Coronary artery (tissue), 2 donors: ENCODE data around the gene FOXP1.
A peak's percentile ranks its signal among the peaks of the same experiment; 100 is the strongest.

Source experiments
- DNase-seq: peaks from one replicate; pipeline ENCODE4 v3.0.0-alpha.2; 2017; ENCODE audit warnings: low spot score
- H3K27ac ChIP-seq, 2 donors: fragments of 200-600 bp; sonication (generic); one replicate each; pipeline ENCODE4 v1.5.1; 2016 to 2019
- H3K4me3 ChIP-seq: fragments of 200-600 bp; sonication (generic); 2 replicates; pipeline ENCODE4 v1.5.1; 2016; ENCODE audit warnings: mild to moderate bottlenecking, moderate library complexity
- TF ChIP-seq, protein P1 (sequence below): fragments of 200-600 bp; sonication (generic); IDR thresholded peaks from one replicate; pipeline ENCODE4 v1.5.1; 2019; ENCODE audit warnings: antibody characterized with exemption

FOXP1 gene

GRCh38 chr3:71066356-71066755 is 517.2 kb downstream of the FOXP1 start:
- Histone ChIP-seq H3K4me3 (peak overlapping the region; percentile 84), H3K27ac (peak overlapping the region; percentile 96 to 98)
- DNase-seq = no peak
- TF ChIP-seq, protein P1, sequence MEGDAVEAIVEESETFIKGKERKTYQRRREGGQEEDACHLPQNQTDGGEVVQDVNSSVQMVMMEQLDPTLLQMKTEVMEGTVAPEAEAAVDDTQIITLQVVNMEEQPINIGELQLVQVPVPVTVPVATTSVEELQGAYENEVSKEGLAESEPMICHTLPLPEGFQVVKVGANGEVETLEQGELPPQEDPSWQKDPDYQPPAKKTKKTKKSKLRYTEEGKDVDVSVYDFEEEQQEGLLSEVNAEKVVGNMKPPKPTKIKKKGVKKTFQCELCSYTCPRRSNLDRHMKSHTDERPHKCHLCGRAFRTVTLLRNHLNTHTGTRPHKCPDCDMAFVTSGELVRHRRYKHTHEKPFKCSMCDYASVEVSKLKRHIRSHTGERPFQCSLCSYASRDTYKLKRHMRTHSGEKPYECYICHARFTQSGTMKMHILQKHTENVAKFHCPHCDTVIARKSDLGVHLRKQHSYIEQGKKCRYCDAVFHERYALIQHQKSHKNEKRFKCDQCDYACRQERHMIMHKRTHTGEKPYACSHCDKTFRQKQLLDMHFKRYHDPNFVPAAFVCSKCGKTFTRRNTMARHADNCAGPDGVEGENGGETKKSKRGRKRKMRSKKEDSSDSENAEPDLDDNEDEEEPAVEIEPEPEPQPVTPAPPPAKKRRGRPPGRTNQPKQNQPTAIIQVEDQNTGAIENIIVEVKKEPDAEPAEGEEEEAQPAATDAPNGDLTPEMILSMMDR = no peak

DNA sequence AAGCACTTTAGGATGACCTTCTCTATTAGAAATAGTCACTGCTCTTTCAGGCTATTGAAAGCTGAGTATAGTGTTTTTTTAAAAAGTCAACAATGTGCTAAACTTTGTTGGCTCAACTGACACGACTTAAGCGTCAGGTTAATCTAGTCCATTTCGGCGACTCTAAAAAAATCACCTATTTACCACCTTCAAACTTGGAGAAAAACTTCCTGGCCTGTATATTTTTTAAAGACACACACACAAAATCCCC is 517.8 kb downstream of the FOXP1 start:
- Histone ChIP-seq H3K4me3 (peak overlapping the region; percentile 84), H3K27ac (peak overlapping the region; percentile 96 to 98)
- TF ChIP-seq, protein P1 = no peak
- DNase-seq = no peak

DNA sequence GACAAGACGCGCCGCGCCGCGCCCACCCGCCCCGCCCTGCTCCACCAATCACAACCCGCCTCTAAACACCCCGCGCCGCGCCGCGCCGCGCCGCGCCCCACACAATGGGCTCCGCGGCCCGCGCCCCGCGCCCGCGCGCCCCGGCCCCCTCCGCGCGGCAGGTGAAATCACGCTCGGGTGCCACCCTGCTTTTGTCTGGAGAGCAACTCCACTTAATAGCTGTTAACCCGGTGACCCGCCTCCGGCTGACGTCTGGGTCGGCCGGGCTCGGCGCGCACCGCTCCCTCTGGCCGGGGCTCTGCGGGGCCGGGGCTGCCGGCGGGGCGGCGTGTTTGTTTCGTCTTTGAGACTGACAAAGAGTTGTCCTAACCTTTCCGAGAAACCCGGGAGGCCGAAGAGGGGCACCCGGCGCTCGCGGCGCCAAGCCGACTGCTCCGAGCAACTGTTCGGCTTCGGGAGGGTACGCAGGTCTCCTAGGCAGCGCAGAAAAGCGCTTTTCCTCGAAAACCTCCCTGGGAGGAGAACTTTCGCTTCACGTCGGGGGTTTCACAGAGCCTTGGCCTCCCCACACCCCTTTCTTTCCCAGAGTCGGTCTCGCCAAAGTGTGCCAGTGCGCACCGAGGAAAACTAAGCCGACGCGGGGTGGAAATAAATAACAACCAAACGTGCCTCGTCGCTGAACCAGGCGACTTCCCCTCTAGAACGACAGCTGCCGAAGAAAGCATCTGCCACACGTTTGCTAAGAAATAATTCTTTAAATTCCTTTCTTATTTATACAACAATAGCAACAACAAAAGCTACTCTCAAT is 518.4 kb downstream of the FOXP1 start:
- peak; percentile 78 for DNase-seq
- H3K27ac ChIP-seq = peak overlapping the region; percentile 96 to 98
- peak overlapping the region; percentile 84 for H3K4me3 ChIP-seq
- TF ChIP-seq, protein P1 = no peak

GRCh38 chr3:71064291-71064955 is 519.1 kb downstream of the FOXP1 start:
- TF ChIP-seq, protein P1 = no peak
- peak; percentile 87 for DNase-seq
- Histone ChIP-seq H3K27ac (peak overlapping the region; percentile 96 to 98), H3K4me3 (peak overlapping the region; percentile 84)

- TF ChIP-seq, protein P1 = no peak
- Histone ChIP-seq H3K27ac (peak overlapping the region; percentile 96 to 98), H3K4me3 (peak overlapping the region; percentile 84)
- DNase-seq = no peak
These were observed 519.7 kb downstream of the FOXP1 start for GRCh38 chr3:71063773-71064290.

- peak overlapping the region; percentile 84 for H3K4me3 ChIP-seq
- TF ChIP-seq, protein P1 = no peak
- DNase-seq = no peak
- H3K27ac ChIP-seq = peak overlapping the region; percentile 96 to 98
These were observed 520.4 kb downstream of the FOXP1 start for GRCh38 chr3:71062952-71063772.
